Astrocyte (in vitro differentiated cells and primary cell): ENCODE results near the gene LINGO3. TPM values are rescaled to one million over a fixed set of nuclear protein-coding genes. Genes with fewer than 3 reads are reported as not detected.

Experiments used
- DNase-seq: peaks from one replicate; pipeline ENCODE4 v3.0.0-alpha.2; 2010; ENCODE audit warnings: low read depth
- FAIRE-seq: peaks from 2 replicates; lab custom pipeline; 2011; peaks lifted over from hg19 to GRCh38; lab: Jason Lieb, UNC
- H2AFZ ChIP-seq: 2 replicates; pipeline ENCODE4 v1.6.0; 2012; ENCODE audit warnings: low read depth, low read length, inconsistent platforms
- H3K27ac ChIP-seq: 2 replicates; pipeline ENCODE4 v1.5.1; 2011; ENCODE audit warnings: low read depth, low read length, inconsistent platforms
- H3K27me3 ChIP-seq: 2 replicates; pipeline ENCODE4 v1.6.0; 2011; ENCODE audit warnings: low read length, inconsistent platforms; ENCODE audit not compliant: insufficient read depth
- H3K36me3 ChIP-seq: 2 replicates; pipeline ENCODE4 v1.5.1; 2011; ENCODE audit warnings: low read length, inconsistent platforms; ENCODE audit not compliant: insufficient read depth
- H3K4me1 ChIP-seq: 2 replicates; pipeline ENCODE4 v1.5.1; 2011; ENCODE audit warnings: low read length, inconsistent platforms; ENCODE audit not compliant: insufficient read depth
- H3K4me2 ChIP-seq: 2 replicates; pipeline ENCODE4 v1.6.0; 2012; ENCODE audit warnings: low read length, inconsistent platforms
- H3K4me3 ChIP-seq: 2 replicates; pipeline ENCODE4 v1.5.1; 2011; ENCODE audit warnings: low read depth, mild to moderate bottlenecking, low read length, inconsistent platforms; ENCODE audit not compliant: insufficient read depth
- H3K79me2 ChIP-seq: 2 replicates; pipeline ENCODE4 v1.6.0; 2012; ENCODE audit warnings: mild to moderate bottlenecking, low read length, inconsistent platforms; ENCODE audit not compliant: insufficient read depth
- H3K9ac ChIP-seq: 2 replicates; pipeline ENCODE4 v1.6.0; 2012; ENCODE audit warnings: mild to moderate bottlenecking, low read length, inconsistent platforms
- H3K9me3 ChIP-seq: 2 replicates; pipeline ENCODE4 v1.5.1; 2012; ENCODE audit warnings: low read depth, mild to moderate bottlenecking, low read length, inconsistent platforms; ENCODE audit not compliant: insufficient read depth
- H4K20me1 ChIP-seq: 2 replicates; pipeline ENCODE4 v1.6.0; 2012; ENCODE audit warnings: low read length, inconsistent platforms; ENCODE audit not compliant: insufficient read depth
- H3K27ac Mint-ChIP-seq: one replicate; pipeline ENCODE4 v1.8.0; 2021; ENCODE audit warnings: mild to moderate bottlenecking, mixed read lengths; ENCODE audit not compliant: unreplicated experiment
- H3K27me3 Mint-ChIP-seq: one replicate; pipeline ENCODE4 v1.8.0; 2021; ENCODE audit warnings: low read depth, mixed read lengths; ENCODE audit not compliant: unreplicated experiment
- H3K36me3 Mint-ChIP-seq: one replicate; pipeline ENCODE4 v1.8.0; 2021; ENCODE audit warnings: low read depth, mixed read lengths; ENCODE audit not compliant: unreplicated experiment
- H3K4me1 Mint-ChIP-seq: one replicate; pipeline ENCODE4 v1.8.0; 2021; ENCODE audit warnings: low read depth, mixed read lengths; ENCODE audit not compliant: unreplicated experiment
- H3K4me3 Mint-ChIP-seq: one replicate; pipeline ENCODE4 v1.8.0; 2021; ENCODE audit warnings: mild to moderate bottlenecking, moderate library complexity, mixed read lengths; ENCODE audit not compliant: unreplicated experiment
- H3K9me3 Mint-ChIP-seq: one replicate; pipeline ENCODE4 v1.8.0; 2021; ENCODE audit warnings: mild to moderate bottlenecking, mixed read lengths; ENCODE audit not compliant: unreplicated experiment
- EZH2 ChIP-seq: IDR thresholded peaks from 2 replicates; pipeline ENCODE4 v1.6.1; 2012; ENCODE audit warnings: mild to moderate bottlenecking, low read length, inconsistent platforms; ENCODE audit not compliant: insufficient read depth
- total RNA-seq: library from RNA; stranded (reverse); gene quantifications from 2 replicates; pipeline ENCODE4 v1.2.1, GENCODE V29; 2021
- TF ChIP-seq, protein P1 (sequence below): IDR thresholded peaks from 2 replicates; pipeline ENCODE4 v1.5.1; 2011; ENCODE audit warnings: low read depth, mild to moderate bottlenecking, inconsistent platforms, low read length, moderate library complexity; ENCODE audit not compliant: insufficient read depth

Gene LINGO3
- total RNA-seq, 1 donor from 2014 or later: not detected

DNA sequence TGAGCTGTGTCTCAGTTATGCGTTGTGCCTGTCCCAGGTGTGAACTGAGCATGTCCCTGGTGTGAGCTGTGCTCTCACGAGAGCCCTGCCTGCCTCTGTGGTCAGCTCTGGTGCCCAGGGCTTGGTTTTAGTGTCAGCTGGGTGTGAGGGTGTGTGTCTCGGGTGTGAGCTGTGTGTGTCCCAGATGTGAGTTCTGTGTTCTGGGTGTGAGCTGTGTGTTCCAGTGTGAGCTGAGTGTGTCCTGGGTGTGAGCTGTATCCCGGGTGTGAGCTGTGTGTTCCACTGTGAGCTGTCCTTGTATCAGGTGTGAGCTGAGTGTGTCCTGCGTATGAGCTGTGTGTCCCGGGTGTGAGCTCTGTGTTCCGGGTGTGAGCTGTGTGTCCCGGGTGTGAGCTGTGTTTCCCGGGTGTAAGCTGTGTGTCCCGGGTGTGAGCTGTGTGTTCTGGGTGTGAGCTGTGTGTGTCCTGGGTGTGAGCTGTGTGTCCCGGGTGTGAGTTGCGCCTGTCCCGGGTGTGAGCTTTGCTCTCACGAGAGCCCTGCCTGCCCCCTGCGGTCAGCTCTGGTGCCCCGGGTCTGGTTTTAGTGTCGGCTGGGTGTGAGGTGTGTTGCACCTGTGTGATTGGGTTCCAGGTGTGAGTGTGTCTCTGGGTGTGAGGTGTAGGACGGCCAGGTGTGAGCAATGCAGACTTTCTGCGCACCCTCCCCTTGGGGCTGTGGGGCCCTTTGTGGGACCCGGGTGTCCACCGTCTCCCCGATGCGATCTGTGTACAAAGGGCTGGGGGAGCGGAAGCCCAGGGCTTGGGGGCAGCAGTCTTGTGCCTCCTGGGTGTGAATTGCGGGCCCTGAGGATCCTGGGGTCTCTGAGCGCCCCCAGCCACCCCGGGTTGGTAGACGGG is 18.9 kb downstream of the LINGO3 start:
- Histone ChIP-seq H3K9me3 (no peaks in the 10 kb centered on the region), H3K27me3 (peaks cover 45% of the 10 kb centered on the region), H4K20me1 (peaks cover 49% of the 10 kb centered on the region), H2AFZ (no peak overlapping the region), H3K4me1 (peaks cover 8% of the 10 kb centered on the region), H3K4me2 (peak overlapping the region; percentile 67), H3K79me2 (no peaks in the 10 kb centered on the region), H3K4me3 (no peak overlapping the region), H3K27ac (no peak overlapping the region), H3K36me3 (no peaks in the 10 kb centered on the region), H3K9ac (no peak overlapping the region)
- DNase-seq: no peak
- Mint-ChIP-seq H3K27me3 (peaks cover 57% of the 10 kb centered on the region), H3K9me3 (no peaks in the 10 kb centered on the region), H3K36me3 (peaks cover 4% of the 10 kb centered on the region), H3K4me3 (peak overlapping the region; percentile 66), H3K4me1 (no peaks in the 10 kb centered on the region), H3K27ac (no peak overlapping the region)
- no peak for TF ChIP-seq EZH2
- TF ChIP-seq, protein P1, sequence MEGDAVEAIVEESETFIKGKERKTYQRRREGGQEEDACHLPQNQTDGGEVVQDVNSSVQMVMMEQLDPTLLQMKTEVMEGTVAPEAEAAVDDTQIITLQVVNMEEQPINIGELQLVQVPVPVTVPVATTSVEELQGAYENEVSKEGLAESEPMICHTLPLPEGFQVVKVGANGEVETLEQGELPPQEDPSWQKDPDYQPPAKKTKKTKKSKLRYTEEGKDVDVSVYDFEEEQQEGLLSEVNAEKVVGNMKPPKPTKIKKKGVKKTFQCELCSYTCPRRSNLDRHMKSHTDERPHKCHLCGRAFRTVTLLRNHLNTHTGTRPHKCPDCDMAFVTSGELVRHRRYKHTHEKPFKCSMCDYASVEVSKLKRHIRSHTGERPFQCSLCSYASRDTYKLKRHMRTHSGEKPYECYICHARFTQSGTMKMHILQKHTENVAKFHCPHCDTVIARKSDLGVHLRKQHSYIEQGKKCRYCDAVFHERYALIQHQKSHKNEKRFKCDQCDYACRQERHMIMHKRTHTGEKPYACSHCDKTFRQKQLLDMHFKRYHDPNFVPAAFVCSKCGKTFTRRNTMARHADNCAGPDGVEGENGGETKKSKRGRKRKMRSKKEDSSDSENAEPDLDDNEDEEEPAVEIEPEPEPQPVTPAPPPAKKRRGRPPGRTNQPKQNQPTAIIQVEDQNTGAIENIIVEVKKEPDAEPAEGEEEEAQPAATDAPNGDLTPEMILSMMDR: no peak
- FAIRE-seq: no peak

- Histone ChIP-seq H3K79me2 (no peaks in the 10 kb centered on the region), H2AFZ (no peak overlapping the region), H3K9ac (no peak overlapping the region), H3K9me3 (no peaks in the 10 kb centered on the region), H3K4me2 (no peak overlapping the region), H3K36me3 (no peaks in the 10 kb centered on the region), H3K4me1 (peaks cover 8% of the 10 kb centered on the region), H3K27ac (no peak overlapping the region), H3K27me3 (peaks cover 43% of the 10 kb centered on the region), H4K20me1 (peaks cover 49% of the 10 kb centered on the region), H3K4me3 (no peak overlapping the region)
- FAIRE-seq (no peak), DNase-seq (no peak)
- Mint-ChIP-seq H3K4me1 (no peaks in the 10 kb centered on the region), H3K27ac (peak overlapping the region; percentile 80), H3K4me3 (no peak overlapping the region), H3K9me3 (no peaks in the 10 kb centered on the region), H3K27me3 (peaks cover 52% of the 10 kb centered on the region), H3K36me3 (peaks cover 4% of the 10 kb centered on the region)
- TF ChIP-seq, protein P1: no peak
- TF ChIP-seq EZH2: no peak
These were observed 19.6 kb downstream of the LINGO3 start for GRCh38 chr19:2288338-2288817.
